ENCODE measurements around the gene CASS4. TPM values are rescaled to one million over a fixed set of nuclear protein-coding genes. Genes with fewer than 3 reads are reported as not detected.
"Not testable (repeated sequence)": the region's sequence is repeated elsewhere in the genome, so short reads cannot be mapped to it uniquely, and the experiment has no call there.

The CASS4 gene
- total and polyA plus RNA-seq, 2 donors (not counting 1 experiment from before 2014, with no cell fraction given) = 17.7 to 65.8 TPM

DNA sequence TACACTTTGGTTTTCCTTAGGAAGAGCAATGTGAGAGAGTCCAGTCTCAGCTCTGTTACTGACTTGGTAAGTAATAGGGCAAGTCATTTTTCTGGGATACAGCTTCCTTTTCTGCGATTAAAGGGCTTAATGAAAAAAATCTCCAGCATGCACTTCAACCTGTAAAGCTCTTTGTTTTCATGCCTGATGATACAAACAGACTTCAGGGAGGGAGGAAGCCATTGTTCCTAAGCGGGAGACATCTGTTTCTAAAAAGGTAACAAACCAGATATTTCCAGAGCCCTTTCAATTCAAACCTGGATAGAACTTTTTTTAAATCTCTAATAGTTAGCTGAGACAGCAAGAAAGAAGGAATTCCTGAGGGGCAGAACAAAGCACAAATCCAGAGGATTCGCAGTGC is 5.2 kb upstream of the CASS4 start:
- no peaks in the 10 kb centered on the region for H3K27me3 ChIP-seq (ENCODE audit: control insufficient read depth, insufficient read depth, low read length)
- no peak overlapping the region for H3K4me3 ChIP-seq (replicated peaks in 1 of 4; ENCODE audit: control extremely low read depth in 1 of 4, insufficient read depth in 1 of 4, low read depth in 3 of 4, low read length in 4 of 4)
- TF ChIP-seq EZH2 (IDR thresholded peaks at IDR 0.05; ENCODE audit: low read length, missing control alignments) = no peak
- TF ChIP-seq, protein P1, sequence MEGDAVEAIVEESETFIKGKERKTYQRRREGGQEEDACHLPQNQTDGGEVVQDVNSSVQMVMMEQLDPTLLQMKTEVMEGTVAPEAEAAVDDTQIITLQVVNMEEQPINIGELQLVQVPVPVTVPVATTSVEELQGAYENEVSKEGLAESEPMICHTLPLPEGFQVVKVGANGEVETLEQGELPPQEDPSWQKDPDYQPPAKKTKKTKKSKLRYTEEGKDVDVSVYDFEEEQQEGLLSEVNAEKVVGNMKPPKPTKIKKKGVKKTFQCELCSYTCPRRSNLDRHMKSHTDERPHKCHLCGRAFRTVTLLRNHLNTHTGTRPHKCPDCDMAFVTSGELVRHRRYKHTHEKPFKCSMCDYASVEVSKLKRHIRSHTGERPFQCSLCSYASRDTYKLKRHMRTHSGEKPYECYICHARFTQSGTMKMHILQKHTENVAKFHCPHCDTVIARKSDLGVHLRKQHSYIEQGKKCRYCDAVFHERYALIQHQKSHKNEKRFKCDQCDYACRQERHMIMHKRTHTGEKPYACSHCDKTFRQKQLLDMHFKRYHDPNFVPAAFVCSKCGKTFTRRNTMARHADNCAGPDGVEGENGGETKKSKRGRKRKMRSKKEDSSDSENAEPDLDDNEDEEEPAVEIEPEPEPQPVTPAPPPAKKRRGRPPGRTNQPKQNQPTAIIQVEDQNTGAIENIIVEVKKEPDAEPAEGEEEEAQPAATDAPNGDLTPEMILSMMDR (conservative IDR thresholded peaks at IDR 0.05 in 1 of 2, IDR thresholded peaks at IDR 0.05 in 1 of 2; ENCODE audit: low read depth in 1 of 2, low read length in 2 of 2) = no peak
- no peak for DNase-seq (ENCODE audit: low read depth in 2 of 2)
- peaks cover 14% of the 10 kb centered on the region for H3K36me3 ChIP-seq (ENCODE audit: control insufficient read depth, insufficient read depth, low read length)
- H3K4me2 ChIP-seq (ENCODE audit: extremely low read depth, insufficient read depth, low read length) = no peak overlapping the region
- H3K4me1 ChIP-seq (ENCODE audit: control insufficient read depth, extremely low read depth, insufficient read depth, low read length) = peaks cover 7% of the 10 kb centered on the region
- no peak overlapping the region for H2AFZ ChIP-seq (ENCODE audit: low read length)
- H3K9ac ChIP-seq (ENCODE audit: insufficient read depth, low read length) = no peak overlapping the region
- H4K20me1 ChIP-seq (ENCODE audit: control insufficient read depth, extremely low read depth, insufficient read depth, low read length) = no peaks in the 10 kb centered on the region
- no peaks in the 10 kb centered on the region for H3K9me3 ChIP-seq (ENCODE audit: control insufficient read depth, insufficient read depth, low read depth, low read length)
- H3K79me2 ChIP-seq (ENCODE audit: control insufficient read depth, insufficient read depth, low read length) = peaks cover 8% of the 10 kb centered on the region
- H3K27ac ChIP-seq (ENCODE audit: insufficient read depth, low read length) = no peak overlapping the region

DNA sequence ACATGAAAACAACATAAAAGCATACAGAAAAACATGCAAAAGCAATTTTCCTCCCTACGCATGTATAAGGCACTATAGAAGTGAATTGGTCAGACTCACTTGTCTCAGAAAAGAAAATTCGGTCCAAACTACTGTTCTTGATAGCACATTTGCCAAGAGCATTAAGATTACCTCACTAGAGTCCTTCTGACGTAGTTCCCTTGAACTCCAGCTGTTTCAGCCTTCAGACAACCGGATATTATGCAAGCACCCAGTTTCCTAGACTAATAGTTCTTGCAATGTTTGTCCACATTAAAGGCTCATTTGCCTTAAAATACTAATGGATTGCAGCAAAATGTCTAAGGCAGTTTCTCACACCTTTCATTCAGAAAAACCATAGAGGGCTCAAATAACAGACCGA is 2.5 kb upstream of the CASS4 start:
- H3K9me3 ChIP-seq (ENCODE audit: control insufficient read depth, insufficient read depth, low read depth, low read length) = no peaks in the 10 kb centered on the region
- H4K20me1 ChIP-seq (ENCODE audit: control insufficient read depth, extremely low read depth, insufficient read depth, low read length) = no peaks in the 10 kb centered on the region
- TF ChIP-seq, protein P1 (conservative IDR thresholded peaks at IDR 0.05 in 1 of 2, IDR thresholded peaks at IDR 0.05 in 1 of 2; ENCODE audit: low read depth in 1 of 2, low read length in 2 of 2) = no peak
- TF ChIP-seq EZH2 (IDR thresholded peaks at IDR 0.05; ENCODE audit: low read length, missing control alignments) = no peak
- no peak overlapping the region for H2AFZ ChIP-seq (ENCODE audit: low read length)
- H3K27me3 ChIP-seq (ENCODE audit: control insufficient read depth, insufficient read depth, low read length) = no peaks in the 10 kb centered on the region
- H3K36me3 ChIP-seq (ENCODE audit: control insufficient read depth, insufficient read depth, low read length) = peaks cover 5% of the 10 kb centered on the region
- peak in 1 of 2 donors; percentile 97 for DNase-seq (ENCODE audit: low read depth in 2 of 2)
- H3K4me3 ChIP-seq (replicated peaks in 1 of 4; ENCODE audit: control extremely low read depth in 1 of 4, insufficient read depth in 1 of 4, low read depth in 3 of 4, low read length in 4 of 4) = no peak overlapping the region
- peaks cover 7% of the 10 kb centered on the region for H3K4me1 ChIP-seq (ENCODE audit: control insufficient read depth, extremely low read depth, insufficient read depth, low read length)
- peaks cover 22% of the 10 kb centered on the region for H3K79me2 ChIP-seq (ENCODE audit: control insufficient read depth, insufficient read depth, low read length)
- peak overlapping the region; percentile 13 for H3K27ac ChIP-seq (ENCODE audit: insufficient read depth, low read length)
- H3K9ac ChIP-seq (ENCODE audit: insufficient read depth, low read length) = no peak overlapping the region
- H3K4me2 ChIP-seq (ENCODE audit: extremely low read depth, insufficient read depth, low read length) = no peak overlapping the region

DNA sequence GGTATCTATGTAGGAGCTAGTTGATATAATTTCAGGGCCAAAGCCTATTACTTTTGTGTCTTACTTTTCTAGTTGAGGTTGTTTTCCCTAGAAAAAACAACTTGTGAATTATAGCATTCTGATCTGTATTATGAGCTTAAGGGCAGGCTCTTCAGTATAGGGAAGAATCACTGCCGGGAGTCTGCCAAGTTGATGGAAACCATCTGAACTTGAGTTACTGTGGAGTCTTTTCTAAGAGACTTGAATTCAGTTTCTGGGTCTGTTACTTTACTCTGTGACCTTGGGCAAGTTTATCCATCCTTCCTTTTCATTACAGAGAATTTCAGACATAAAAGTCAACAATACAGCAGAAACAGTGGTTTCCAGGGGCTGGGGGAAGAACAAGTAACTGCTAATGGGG is 2.1 kb upstream of the CASS4 start:
- H2AFZ ChIP-seq (ENCODE audit: low read length) = no peak overlapping the region
- H3K4me1 ChIP-seq (ENCODE audit: control insufficient read depth, extremely low read depth, insufficient read depth, low read length) = peaks cover 7% of the 10 kb centered on the region
- no peaks in the 10 kb centered on the region for H4K20me1 ChIP-seq (ENCODE audit: control insufficient read depth, extremely low read depth, insufficient read depth, low read length)
- H3K9me3 ChIP-seq (ENCODE audit: control insufficient read depth, insufficient read depth, low read depth, low read length) = no peaks in the 10 kb centered on the region
- no peak overlapping the region for H3K4me2 ChIP-seq (ENCODE audit: extremely low read depth, insufficient read depth, low read length)
- H3K4me3 ChIP-seq (replicated peaks in 1 of 4; ENCODE audit: control extremely low read depth in 1 of 4, insufficient read depth in 1 of 4, low read depth in 3 of 4, low read length in 4 of 4) = no peak overlapping the region
- peak in 1 of 2 donors; percentile 54 for DNase-seq (ENCODE audit: low read depth in 2 of 2)
- no peak overlapping the region for H3K9ac ChIP-seq (ENCODE audit: insufficient read depth, low read length)
- H3K27me3 ChIP-seq (ENCODE audit: control insufficient read depth, insufficient read depth, low read length) = no peaks in the 10 kb centered on the region
- H3K79me2 ChIP-seq (ENCODE audit: control insufficient read depth, insufficient read depth, low read length) = peaks cover 25% of the 10 kb centered on the region
- H3K36me3 ChIP-seq (ENCODE audit: control insufficient read depth, insufficient read depth, low read length) = peaks cover 5% of the 10 kb centered on the region
- peak overlapping the region; percentile 13 for H3K27ac ChIP-seq (ENCODE audit: insufficient read depth, low read length)
- TF ChIP-seq EZH2 (IDR thresholded peaks at IDR 0.05; ENCODE audit: low read length, missing control alignments) = no peak
- TF ChIP-seq, protein P1 (conservative IDR thresholded peaks at IDR 0.05 in 1 of 2, IDR thresholded peaks at IDR 0.05 in 1 of 2; ENCODE audit: low read depth in 1 of 2, low read length in 2 of 2) = no peak

GRCh38 chr20:56411287-56411686 is 773 bp upstream of the CASS4 start:
- peak overlapping the region; percentile 74 for H3K9ac ChIP-seq (ENCODE audit: insufficient read depth, low read length)
- H3K36me3 ChIP-seq (ENCODE audit: control insufficient read depth, insufficient read depth, low read length); DNase-seq (ENCODE audit: low read depth in 2 of 2); H3K9me3 ChIP-seq (ENCODE audit: control insufficient read depth, insufficient read depth, low read depth, low read length); H4K20me1 ChIP-seq (ENCODE audit: control insufficient read depth, extremely low read depth, insufficient read depth, low read length); H2AFZ ChIP-seq (ENCODE audit: low read length); H3K27me3 ChIP-seq (ENCODE audit: control insufficient read depth, insufficient read depth, low read length): not testable (repeated sequence)
- peaks cover 38% of the 10 kb centered on the region for H3K79me2 ChIP-seq (ENCODE audit: control insufficient read depth, insufficient read depth, low read length)
- H3K4me1 ChIP-seq (ENCODE audit: control insufficient read depth, extremely low read depth, insufficient read depth, low read length) = peaks cover 11% of the 10 kb centered on the region
- peak overlapping the region; percentile 80 for H3K27ac ChIP-seq (ENCODE audit: insufficient read depth, low read length)
- H3K4me2 ChIP-seq (ENCODE audit: extremely low read depth, insufficient read depth, low read length) = peak overlapping the region; percentile 92
- H3K4me3 ChIP-seq (replicated peaks in 1 of 4; ENCODE audit: control extremely low read depth in 1 of 4, insufficient read depth in 1 of 4, low read depth in 3 of 4, low read length in 4 of 4) = peak overlapping the region in 3 of 4 experiments; percentile 50 to 68 (median 67)

All from fibroblast of lung (primary cell).